Thyroid gland (tissue), 4 donors: ENCODE results near the gene DLX1. TPM values are rescaled to one million over a fixed set of nuclear protein-coding genes. Genes with fewer than 3 reads are reported as not detected.

Experiments
- total RNA-seq, 4 donors: library from RNA; depleted of rRNA; stranded (reverse); fragments of >200 nt; gene quantifications; one replicate each; pipeline ENCODE4 v1.2.3, GENCODE V29; 2016

The DLX1 gene
- total RNA-seq, 4 donors from 2014 or later = 0.68 to 1.5 (median 1.0) TPM

Other genes starting within 250 kb of the DLX1 start
- gene SLC25A12, start 191.3 kb upstream of the DLX1 start, total RNA-seq = 10 to 100 TPM; 37.3 to 61.4 (median 46.3) TPM
- 10 to 100 TPM; 34.0 to 68.7 (median 50.4) TPM for gene HAT1, start 163.0 kb upstream of the DLX1 start, total RNA-seq
- 10 to 100 TPM in 1 of 4 donors, 1 to 10 TPM in 3; 5.2 to 30.9 (median 7.3) TPM for gene METAP1D, start 85.6 kb upstream of the DLX1 start, total RNA-seq
- gene DLX2, start 17.4 kb downstream of the DLX1 start, total RNA-seq = under 1 TPM in 3 of 4 donors, not detected in 1; 0.25 to 0.78 (median 0.40) TPM